Posterior cingulate gyrus (tissue), 11 donors: ENCODE data around the gene MRPL36.

Experiments used
- DNase-seq, 10 donors: peaks; one replicate each; pipeline versions ENCODE4 v3.0.0 to v3.0.0-alpha.2; 2020 to 2021; ENCODE audit warnings: mixed read lengths in 3 of 10
- intact Hi-C: fragments of 100-400 bp; cut with DNase I; formaldehyde crosslinking; loops from one replicate; pipeline ENCODE4 v1.15.1; 2023

Gene MRPL36

GRCh38 chr5:1833264-1834021, 33.8 kb upstream of the MRPL36 start:
- intact Hi-C loops = no loop called here
- DNase-seq = peak in 2 of 10 donors; percentile 76 to 82

GRCh38 chr5:1832511-1833250, 33.0 kb upstream of the MRPL36 start:
- intact Hi-C loops = no loop called here
- peak in 1 of 10 donors; percentile 76 for DNase-seq

GRCh38 chr5:1831677-1832313, 32.2 kb upstream of the MRPL36 start:
- peak in 2 of 10 donors; percentile 70 to 74 for DNase-seq
- intact Hi-C loops = no loop called here

GRCh38 chr5:1831257-1831656, 31.6 kb upstream of the MRPL36 start:
- no peak for DNase-seq
- intact Hi-C loops = no loop called here

- peak in 1 of 10 donors; percentile 62 for DNase-seq
- intact Hi-C loops = no loop called here
These were observed 31.1 kb upstream of the MRPL36 start for GRCh38 chr5:1830571-1831228.

- peak in 1 of 10 donors; percentile 50 for DNase-seq
- intact Hi-C loops = no loop called here
These were observed 28.3 kb upstream of the MRPL36 start for GRCh38 chr5:1827886-1828397.

- DNase-seq = peak in 1 of 10 donors; percentile 80
These were observed 27.6 kb upstream of the MRPL36 start for GRCh38 chr5:1827025-1827885.

GRCh38 chr5:1826235-1826980, 26.8 kb upstream of the MRPL36 start:
- peak in 2 of 10 donors; percentile 67 to 82 for DNase-seq
- intact Hi-C loops = no loop called here

More at GRCh38 chr5:1827025-1827885, 27.6 kb upstream of the MRPL36 start:
- intact Hi-C loops = no loop called here

GRCh38 chr5:1824903-1825841, 25.5 kb upstream of the MRPL36 start:
- DNase-seq = peak in 2 of 10 donors; percentile 65 to 71
- intact Hi-C loops = no loop called here

GRCh38 chr5:1824109-1824821, 24.6 kb upstream of the MRPL36 start:
- DNase-seq = peak in 1 of 10 donors; percentile 77
- intact Hi-C loops = no loop called here

- peak in 1 of 10 donors; percentile 61 for DNase-seq
- intact Hi-C loops = no loop called here
These were observed 23.9 kb upstream of the MRPL36 start for GRCh38 chr5:1823381-1824034.

- intact Hi-C loops = no loop called here
- DNase-seq = peak in 1 of 10 donors; percentile 68
These were observed 22.2 kb upstream of the MRPL36 start for GRCh38 chr5:1821862-1822261.

GRCh38 chr5:1820926-1821325, 21.3 kb upstream of the MRPL36 start:
- DNase-seq = peak in 1 of 10 donors; percentile 38
- intact Hi-C loops = no loop called here

- DNase-seq = peak in 2 of 10 donors; percentile 40 to 64
- intact Hi-C loops = no loop called here
These were observed 20.7 kb upstream of the MRPL36 start for GRCh38 chr5:1820381-1820780.

GRCh38 chr5:1819458-1819857, 19.8 kb upstream of the MRPL36 start:
- peak in 1 of 10 donors; percentile 6 for DNase-seq
- intact Hi-C loops = no loop called here

- peak in 1 of 10 donors; percentile 21 for DNase-seq
- intact Hi-C loops = no loop called here
These were observed 19.1 kb upstream of the MRPL36 start for GRCh38 chr5:1818784-1819183.
